H1 (cell line): ENCODE measurements around the gene GPX8.
A peak's percentile ranks its signal among the peaks of the same experiment; 100 is the strongest.

Source experiments
- SP2 ChIP-seq: IDR thresholded peaks from 2 replicates; pipeline ENCODE4 v1.6.1; 2012; ENCODE audit warnings: mild to moderate bottlenecking, low read length, inconsistent platforms
- TF ChIP-seq, protein P1 (sequence below), 3 experiments: IDR thresholded peaks; 1 replicate in 2 of 3; 2 replicates in 1 of 3; pipeline versions ENCODE4 v1.5.1 to v1.6.1; 2011; ENCODE audit warnings: low read length in 3 of 3, mild to moderate bottlenecking in 3 of 3, inconsistent platforms in 2 of 3, low read depth in 1 of 3, moderate library complexity in 1 of 3; ENCODE audit not compliant: insufficient read depth in 1 of 3; ENCODE audit errors: control extremely low read depth in 1 of 3

DNA sequence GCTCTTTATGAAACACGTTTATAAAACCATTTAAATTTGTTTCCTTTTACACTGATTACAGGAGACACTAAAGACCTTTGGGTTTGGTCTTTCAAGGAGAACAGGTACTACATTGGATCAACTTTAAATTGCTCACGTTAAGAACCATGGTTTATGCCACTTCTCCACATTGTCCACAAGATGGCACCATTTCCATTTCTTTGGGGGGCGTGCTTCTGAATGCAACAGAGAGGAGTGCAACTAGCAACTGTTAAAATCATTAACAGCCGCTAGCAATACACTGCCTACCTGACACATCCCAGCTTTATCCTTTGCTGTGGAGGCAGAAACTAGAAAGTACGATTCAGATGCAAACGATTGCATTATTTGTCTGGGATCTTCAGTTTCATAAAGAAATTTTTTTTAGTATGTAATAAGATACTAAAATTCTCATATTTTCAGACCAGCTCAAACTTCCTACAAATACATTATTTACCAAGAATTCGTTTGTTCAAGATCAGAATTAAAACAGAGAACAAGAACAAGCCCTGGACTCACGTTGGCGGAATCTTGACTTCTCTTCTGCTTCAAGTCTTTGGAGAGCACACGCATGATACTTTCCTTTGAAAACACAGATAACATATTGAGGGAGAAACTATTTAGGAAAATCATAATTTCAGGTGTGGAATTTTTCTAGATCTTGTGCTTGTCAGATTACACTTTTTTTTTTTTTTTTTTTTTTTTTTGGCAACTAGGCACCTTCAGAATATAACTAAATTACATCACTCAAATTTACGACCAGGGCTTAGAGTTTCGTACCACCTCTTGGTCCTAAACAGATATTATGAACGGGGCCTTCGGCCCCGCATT lies 12.3 kb downstream of the GPX8 start:
- TF ChIP-seq, protein P1, sequence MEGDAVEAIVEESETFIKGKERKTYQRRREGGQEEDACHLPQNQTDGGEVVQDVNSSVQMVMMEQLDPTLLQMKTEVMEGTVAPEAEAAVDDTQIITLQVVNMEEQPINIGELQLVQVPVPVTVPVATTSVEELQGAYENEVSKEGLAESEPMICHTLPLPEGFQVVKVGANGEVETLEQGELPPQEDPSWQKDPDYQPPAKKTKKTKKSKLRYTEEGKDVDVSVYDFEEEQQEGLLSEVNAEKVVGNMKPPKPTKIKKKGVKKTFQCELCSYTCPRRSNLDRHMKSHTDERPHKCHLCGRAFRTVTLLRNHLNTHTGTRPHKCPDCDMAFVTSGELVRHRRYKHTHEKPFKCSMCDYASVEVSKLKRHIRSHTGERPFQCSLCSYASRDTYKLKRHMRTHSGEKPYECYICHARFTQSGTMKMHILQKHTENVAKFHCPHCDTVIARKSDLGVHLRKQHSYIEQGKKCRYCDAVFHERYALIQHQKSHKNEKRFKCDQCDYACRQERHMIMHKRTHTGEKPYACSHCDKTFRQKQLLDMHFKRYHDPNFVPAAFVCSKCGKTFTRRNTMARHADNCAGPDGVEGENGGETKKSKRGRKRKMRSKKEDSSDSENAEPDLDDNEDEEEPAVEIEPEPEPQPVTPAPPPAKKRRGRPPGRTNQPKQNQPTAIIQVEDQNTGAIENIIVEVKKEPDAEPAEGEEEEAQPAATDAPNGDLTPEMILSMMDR (IDR thresholded peaks at IDR 0.05; ENCODE audit: control extremely low read depth in 1 of 3, insufficient read depth in 1 of 3, low read depth in 1 of 3, low read length in 3 of 3) = peak in 2 of 3 experiments; percentile 79; a peak in 3 of 4 replicates
- no peak for TF ChIP-seq SP2
